Stomach (tissue), 4 donors: ENCODE data around the gene HES6.

Experiments
- CTCF ChIP-seq, 7 experiments: fragments of 450-650 bp in 4 of 7; fragments of 200-600 bp in 3 of 7; sonication (generic) in 3 of 7; IDR thresholded peaks; one replicate each; pipeline ENCODE4 v1.5.1; 2016 to 2019; ENCODE audit warnings: antibody characterized with exemption in 7 of 7, control low read depth in 2 of 7, mild to moderate bottlenecking in 1 of 7
- EP300 ChIP-seq: sonication (generic); formaldehyde crosslinking; IDR thresholded peaks from one replicate; pipeline ENCODE4 v1.6.1; 2017; ENCODE audit warnings: antibody characterized with exemption
- POLR2A ChIP-seq, 4 donors: fragments of 450-650 bp; IDR thresholded peaks; one replicate each; pipeline ENCODE4 v1.6.1; 2016; ENCODE audit warnings: antibody characterized with exemption in 4 of 4, control low read depth in 2 of 4, mild to moderate bottlenecking in 1 of 4, moderate library complexity in 1 of 4

GRCh38 chr2:238243496-238244076, 3.7 kb upstream of the HES6 start:
- no peak for TF ChIP-seq CTCF (IDR thresholded peaks at IDR 0.05)
- no peak for TF ChIP-seq POLR2A (IDR thresholded peaks at IDR 0.05)
- no peak for TF ChIP-seq EP300
